OCI-LY1 (cell line): Measurements from ENCODE around the gene CEP112.

Experiments used
- CTCF ChIP-seq: fragments of 200-600 bp; sonication (generic), shearing (Covaris generic); IDR thresholded peaks from 2 replicates; pipeline ENCODE4 v1.5.1; 2017; ENCODE audit warnings: mild to moderate bottlenecking, antibody characterized with exemption, low read length, moderate library complexity, mixed read lengths
- EZH2 ChIP-seq: fragments of 200-600 bp; sonication (generic), shearing (Covaris generic); IDR thresholded peaks from 2 replicates; pipeline ENCODE4 v1.8.0; 2017; ENCODE audit warnings: borderline replicate concordance, mixed run types, mild to moderate bottlenecking, antibody characterized with exemption, low read length, moderate library complexity, mixed read lengths

DNA sequence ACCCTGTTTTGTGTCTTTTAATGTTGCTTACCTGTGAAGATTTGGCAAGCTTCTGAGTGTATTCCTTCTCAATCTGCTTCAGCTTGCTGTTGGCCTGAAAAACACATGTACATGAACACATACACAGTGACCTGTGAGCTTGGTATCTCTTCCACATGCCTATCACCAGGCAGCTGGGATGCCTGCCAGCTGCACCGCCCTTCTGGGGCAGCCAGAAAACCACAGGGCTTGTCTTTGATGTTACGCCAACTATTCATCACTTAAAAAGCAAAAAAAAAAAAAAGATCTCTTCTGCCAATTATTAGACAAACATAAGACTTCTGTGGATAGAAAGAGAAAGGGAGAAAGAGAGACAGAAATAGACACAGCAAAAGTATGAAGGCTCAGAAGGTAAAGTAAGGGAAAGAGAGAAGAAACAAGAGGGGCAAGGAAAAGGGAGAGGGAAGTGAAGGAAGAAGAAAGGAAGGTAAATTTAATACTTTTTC is 441.3 kb downstream of the CEP112 start:
- no peak for TF ChIP-seq CTCF
- TF ChIP-seq EZH2, result no peak
